Lower leg skin (tissue), 3 donors: ENCODE measurements around the gene EHD3.

Experiments used
- POLR2A ChIP-seq, 2 donors: fragments of 450-650 bp; IDR thresholded peaks; one replicate each; pipeline ENCODE4 v1.6.1; 2016 to 2017; ENCODE audit warnings: antibody characterized with exemption in 2 of 2, mild to moderate bottlenecking in 1 of 2, moderate library complexity in 1 of 2
- TF ChIP-seq, protein P1 (sequence below), 3 donors: fragments of 450-650 bp; IDR thresholded peaks; one replicate each; pipeline ENCODE4 v1.5.1; 2016; ENCODE audit warnings: antibody characterized with exemption in 3 of 3, mild to moderate bottlenecking in 3 of 3, moderate library complexity in 2 of 3

DNA sequence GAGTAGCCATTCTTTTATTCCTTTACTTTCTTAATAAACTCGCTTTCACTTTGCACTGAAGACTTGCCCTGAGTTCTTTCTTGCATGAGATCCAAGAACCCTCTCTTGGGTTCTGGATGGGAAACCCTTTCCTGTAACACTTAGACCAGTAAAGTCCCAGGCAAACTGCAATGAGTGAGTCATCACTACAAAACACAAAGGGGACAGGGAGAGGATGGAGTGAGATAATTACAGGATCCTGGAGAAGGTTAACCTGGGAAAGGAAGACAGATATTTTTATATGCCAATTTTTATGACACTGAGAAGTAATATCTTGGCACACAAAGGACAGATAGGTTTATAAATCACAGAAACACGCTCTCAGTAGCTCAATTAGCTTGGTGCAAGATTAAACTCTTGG, 48.7 kb downstream of the EHD3 start:
- TF ChIP-seq, protein P1, sequence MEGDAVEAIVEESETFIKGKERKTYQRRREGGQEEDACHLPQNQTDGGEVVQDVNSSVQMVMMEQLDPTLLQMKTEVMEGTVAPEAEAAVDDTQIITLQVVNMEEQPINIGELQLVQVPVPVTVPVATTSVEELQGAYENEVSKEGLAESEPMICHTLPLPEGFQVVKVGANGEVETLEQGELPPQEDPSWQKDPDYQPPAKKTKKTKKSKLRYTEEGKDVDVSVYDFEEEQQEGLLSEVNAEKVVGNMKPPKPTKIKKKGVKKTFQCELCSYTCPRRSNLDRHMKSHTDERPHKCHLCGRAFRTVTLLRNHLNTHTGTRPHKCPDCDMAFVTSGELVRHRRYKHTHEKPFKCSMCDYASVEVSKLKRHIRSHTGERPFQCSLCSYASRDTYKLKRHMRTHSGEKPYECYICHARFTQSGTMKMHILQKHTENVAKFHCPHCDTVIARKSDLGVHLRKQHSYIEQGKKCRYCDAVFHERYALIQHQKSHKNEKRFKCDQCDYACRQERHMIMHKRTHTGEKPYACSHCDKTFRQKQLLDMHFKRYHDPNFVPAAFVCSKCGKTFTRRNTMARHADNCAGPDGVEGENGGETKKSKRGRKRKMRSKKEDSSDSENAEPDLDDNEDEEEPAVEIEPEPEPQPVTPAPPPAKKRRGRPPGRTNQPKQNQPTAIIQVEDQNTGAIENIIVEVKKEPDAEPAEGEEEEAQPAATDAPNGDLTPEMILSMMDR (IDR thresholded peaks at IDR 0.05): no peak
- no peak for TF ChIP-seq POLR2A (IDR thresholded peaks at IDR 0.05)
